ENCODE data around the gene KCNH8. TPM values are rescaled to one million over a fixed set of nuclear protein-coding genes. Genes with fewer than 3 reads are reported as not detected.
"Not testable (repeated sequence)": the region's sequence is repeated elsewhere in the genome, so short reads cannot be mapped to it uniquely, and the experiment has no call there.

Gene KCNH8
- not detected for polyA plus RNA-seq

- H3K4me1 Mint-ChIP-seq: peaks cover 21 to 32% of the 10 kb centered on the region in 2 donors
- DNase-seq: peak in 1 of 3 donors; percentile 4
- H3K9me3 Mint-ChIP-seq: peaks cover 0 to 13% (median 3%) of the 10 kb centered on the region in 6 donors
- no peaks in the 10 kb centered on the region for H3K36me3 Mint-ChIP-seq
- H3K27ac Mint-ChIP-seq: peak within 1 kb of the TSS in 4 of 6 donors; percentile 18 to 83 (median 44)
- peak within 1 kb of the TSS; percentile 88 to 95 (median 92) for H3K4me3 Mint-ChIP-seq
- peaks cover 3 to 29% (median 16%) of the 10 kb centered on the region in 3 donors for H3K27me3 Mint-ChIP-seq (ENCODE audit: low read depth in 3 of 3)
Measured at GRCh38 chr3:19147905-19148767, at the start of gene KCNH8. KCNH8 (plus strand) TSS chr3:19148510; CDS start chr3:19148720, 210 bp downstream.

DNA sequence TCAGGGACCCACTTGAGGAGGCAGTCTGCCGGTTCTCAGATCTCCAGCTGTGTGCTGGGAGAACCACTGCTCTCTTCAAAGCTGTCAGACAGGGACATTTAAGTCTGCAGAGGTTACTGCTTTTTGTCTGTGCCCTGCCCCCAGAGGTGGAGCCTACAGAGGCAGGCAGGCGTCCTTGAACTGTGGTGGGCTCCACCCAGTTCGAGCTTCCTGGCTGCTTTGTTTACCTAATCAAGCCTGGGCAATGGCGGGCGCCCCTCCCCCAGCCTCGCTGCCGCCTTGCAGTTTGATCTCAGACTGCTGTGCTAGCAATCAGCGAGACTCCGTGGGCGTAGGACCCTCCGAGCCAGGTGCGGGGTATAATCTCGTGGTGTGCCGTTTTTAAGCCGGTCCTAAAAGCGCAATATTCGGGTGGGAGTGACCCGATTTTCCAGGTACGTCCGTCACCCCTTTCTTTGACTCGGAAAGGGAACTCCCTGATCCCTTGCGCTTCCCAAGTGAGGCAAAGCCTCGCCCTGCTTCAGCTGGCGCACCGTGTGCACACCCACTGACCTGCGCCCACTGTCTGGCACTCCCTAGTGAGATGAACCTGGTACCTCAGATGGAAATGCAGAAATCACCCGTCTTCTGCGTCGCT lies 45.5 kb upstream of the KCNH8 start:
- Mint-ChIP-seq H3K27ac (peak overlapping the region in 3 of 6 donors; percentile 41 to 44 (median 42)), H3K4me3 (peak overlapping the region in 4 of 5 donors; percentile 69 to 80 (median 74))
- H3K9me3 Mint-ChIP-seq: not testable (repeated sequence)

DNA sequence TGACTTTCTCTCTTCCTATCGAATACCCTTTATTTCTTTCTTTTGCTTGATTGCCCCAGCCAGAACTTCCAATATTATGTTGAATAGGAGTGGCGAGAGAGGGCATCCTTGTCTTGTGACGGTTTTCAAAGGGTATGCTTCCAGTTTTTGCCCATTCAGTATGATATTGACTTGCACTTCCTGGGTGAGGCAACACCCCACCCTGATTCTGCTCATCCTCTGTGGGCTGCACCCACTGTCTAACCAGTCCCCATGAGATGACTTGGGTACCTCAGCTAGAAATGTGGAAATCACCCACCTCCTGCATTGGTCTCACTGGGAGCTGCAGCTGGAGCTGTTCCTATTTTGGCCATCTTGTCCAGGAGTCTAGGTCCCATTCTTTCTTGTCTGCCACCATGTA lies 44.8 kb upstream of the KCNH8 start:
- Mint-ChIP-seq H3K4me3 (peak overlapping the region in 4 of 5 donors; percentile 69 to 80 (median 74)), H3K4me1 (no peaks in the 10 kb centered on the region), H3K9me3 (peaks cover 0 to 4% (median 0%) of the 10 kb centered on the region in 6 donors), H3K27ac (peak overlapping the region in 2 of 6 donors; percentile 42 to 44), H3K27me3 (ENCODE audit: low read depth in 3 of 3) (no peaks in the 10 kb centered on the region), H3K36me3 (peaks cover 0 to 2% (median 0%) of the 10 kb centered on the region in 3 donors)
- DNase-seq: no peak

More for the DNA sequence above, 45.5 kb upstream of the KCNH8 start:
- H3K36me3 Mint-ChIP-seq; H3K4me1 Mint-ChIP-seq; H3K27me3 Mint-ChIP-seq (ENCODE audit: low read depth in 3 of 3): not testable (repeated sequence)
- DNase-seq: peak in 2 of 3 donors; percentile 6 to 12

DNA sequence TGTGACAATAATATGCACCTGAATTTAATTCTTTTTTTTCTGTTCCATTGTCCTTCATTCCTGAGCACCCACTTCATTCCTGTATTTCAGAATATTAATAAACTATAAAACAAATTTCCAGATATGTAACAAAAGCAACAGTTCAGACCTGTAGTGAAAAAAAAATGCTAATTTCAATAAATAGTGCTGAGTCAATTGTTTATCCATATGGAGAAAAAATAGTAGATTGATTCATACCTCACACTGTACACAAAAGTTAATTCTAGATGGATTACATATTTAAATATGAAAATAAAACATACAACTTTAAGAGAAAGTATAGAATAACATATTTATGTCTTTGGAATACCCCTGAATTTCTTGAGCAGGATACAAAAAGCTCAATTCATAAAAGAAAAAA lies 43.9 kb upstream of the KCNH8 start:
- H3K4me1 Mint-ChIP-seq: no peaks in the 10 kb centered on the region
- H3K27ac Mint-ChIP-seq: no peak overlapping the region
- no peak for DNase-seq
- no peak overlapping the region for H3K4me3 Mint-ChIP-seq
- H3K9me3 Mint-ChIP-seq: peaks cover 0 to 4% (median 0%) of the 10 kb centered on the region in 6 donors
- H3K36me3 Mint-ChIP-seq: peaks cover 0 to 2% (median 0%) of the 10 kb centered on the region in 3 donors
- H3K27me3 Mint-ChIP-seq (ENCODE audit: low read depth in 3 of 3): no peaks in the 10 kb centered on the region

DNA sequence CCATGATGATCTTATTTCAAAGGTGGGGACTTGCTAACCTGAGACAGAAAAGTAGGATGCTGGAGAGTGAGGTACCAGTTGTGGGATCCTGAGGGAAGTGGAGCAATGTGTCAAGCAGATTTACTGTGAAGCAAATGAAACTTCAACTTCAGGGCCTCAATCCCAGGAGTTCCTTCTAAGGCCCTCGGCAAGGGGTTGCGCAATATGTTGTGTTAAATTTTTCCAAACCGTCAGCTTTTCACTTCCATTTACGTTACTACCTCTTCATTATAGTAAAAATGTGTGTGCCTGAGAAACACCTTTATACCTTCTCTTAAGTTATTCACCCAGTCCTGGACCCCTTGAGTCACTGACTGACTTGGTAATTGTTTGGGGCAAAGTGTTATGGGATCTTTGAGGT lies 42.5 kb upstream of the KCNH8 start:
- no peak for DNase-seq
- peaks cover 0 to 2% (median 0%) of the 10 kb centered on the region in 3 donors for H3K36me3 Mint-ChIP-seq
- H3K4me3 Mint-ChIP-seq: no peak overlapping the region
- H3K27me3 Mint-ChIP-seq (ENCODE audit: low read depth in 3 of 3): no peaks in the 10 kb centered on the region
- no peaks in the 10 kb centered on the region for H3K4me1 Mint-ChIP-seq
- peaks cover 0 to 2% (median 0%) of the 10 kb centered on the region in 6 donors for H3K9me3 Mint-ChIP-seq
- no peak overlapping the region for H3K27ac Mint-ChIP-seq

GRCh38 chr3:19106307-19106706 lies 42.0 kb upstream of the KCNH8 start:
- Mint-ChIP-seq H3K36me3 (peaks cover 0 to 2% (median 0%) of the 10 kb centered on the region in 3 donors), H3K4me1 (no peaks in the 10 kb centered on the region), H3K27ac (no peak overlapping the region), H3K27me3 (ENCODE audit: low read depth in 3 of 3) (no peaks in the 10 kb centered on the region), H3K4me3 (no peak overlapping the region), H3K9me3 (peaks cover 0 to 2% (median 0%) of the 10 kb centered on the region in 6 donors)
- DNase-seq: no peak

DNA sequence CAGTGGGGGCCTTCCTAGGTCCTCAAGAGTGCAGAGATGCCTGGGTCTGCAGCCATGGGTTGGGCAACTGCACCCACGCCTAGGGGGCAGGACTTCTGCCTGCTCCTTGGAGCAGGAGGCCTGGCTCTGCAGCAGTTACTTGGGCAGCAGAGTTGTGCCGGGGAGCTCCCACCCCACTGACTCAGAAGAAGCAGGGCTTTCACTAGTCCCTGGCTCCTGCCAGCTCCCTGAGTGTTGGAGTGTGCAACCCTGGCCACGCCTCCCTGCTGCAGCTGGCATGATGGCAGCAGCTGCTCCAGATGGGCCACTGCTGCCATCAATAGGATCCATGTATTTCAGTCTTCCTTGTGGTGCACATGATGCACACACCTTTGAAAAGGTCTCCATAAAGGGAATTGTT lies 40.6 kb upstream of the KCNH8 start:
- H3K4me1 Mint-ChIP-seq: no peaks in the 10 kb centered on the region
- DNase-seq: no peak
- no peak overlapping the region for H3K4me3 Mint-ChIP-seq
- peaks cover 0 to 5% (median 0%) of the 10 kb centered on the region in 3 donors for H3K36me3 Mint-ChIP-seq
- no peaks in the 10 kb centered on the region for H3K27me3 Mint-ChIP-seq (ENCODE audit: low read depth in 3 of 3)
- H3K9me3 Mint-ChIP-seq: no peaks in the 10 kb centered on the region
- H3K27ac Mint-ChIP-seq: no peak overlapping the region

DNA sequence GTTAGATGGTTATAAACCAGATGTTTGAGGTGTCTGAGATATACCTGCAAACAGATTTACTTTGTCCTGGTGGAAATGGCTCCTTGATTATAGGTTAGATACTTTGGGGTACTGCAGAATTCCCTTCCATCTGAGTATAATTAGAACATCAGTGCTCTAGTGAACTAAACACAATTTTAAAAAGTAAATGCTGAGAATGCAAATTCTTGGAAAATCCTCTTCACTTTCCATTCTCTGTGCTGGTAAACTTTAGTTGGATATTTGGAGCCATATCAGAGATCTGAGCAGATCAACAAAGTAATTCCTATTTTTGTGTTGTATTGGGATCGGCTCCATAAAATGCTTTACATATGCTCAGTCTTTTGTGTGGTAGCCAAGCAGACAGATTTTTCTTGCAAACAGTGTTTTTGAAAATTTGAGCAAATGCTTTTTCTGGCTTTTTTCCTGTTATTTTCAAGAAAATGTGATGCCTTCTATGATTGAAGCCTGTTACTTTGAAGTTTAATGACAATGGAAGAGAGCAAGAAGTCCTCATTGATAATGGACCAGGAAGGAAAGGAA lies 37.9 kb upstream of the KCNH8 start:
- Mint-ChIP-seq H3K27ac (no peak overlapping the region), H3K9me3 (no peaks in the 10 kb centered on the region), H3K36me3 (peaks cover 0 to 3% (median 0%) of the 10 kb centered on the region in 3 donors), H3K4me1 (no peaks in the 10 kb centered on the region), H3K27me3 (ENCODE audit: low read depth in 3 of 3) (peaks cover 0 to 3% (median 1%) of the 10 kb centered on the region in 3 donors), H3K4me3 (no peak overlapping the region)
- no peak for DNase-seq

- Mint-ChIP-seq H3K27ac (no peak overlapping the region), H3K27me3 (ENCODE audit: low read depth in 3 of 3) (peaks cover 0 to 9% (median 3%) of the 10 kb centered on the region in 3 donors)
Measured at GRCh38 chr3:19114461-19114860, 33.8 kb upstream of the KCNH8 start.

DNA sequence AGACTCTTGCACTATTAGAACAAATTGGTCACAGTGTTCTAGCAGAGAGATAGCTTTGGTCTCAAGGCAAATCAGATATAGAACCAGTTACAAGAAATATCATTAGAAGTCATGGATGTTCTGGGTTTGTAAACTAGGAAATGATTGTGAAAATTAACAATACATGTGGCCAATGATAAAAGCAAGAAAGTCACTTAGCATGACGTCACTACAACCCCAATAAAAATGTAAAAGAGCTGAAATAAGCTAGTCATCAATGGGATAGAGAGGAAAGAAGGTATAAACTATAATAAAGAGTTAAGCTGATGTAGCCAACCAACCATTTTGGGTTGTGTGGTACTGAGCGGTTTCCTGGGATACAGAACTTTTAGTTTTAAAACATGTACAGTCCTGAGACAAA lies 32.1 kb upstream of the KCNH8 start:
- H3K36me3 Mint-ChIP-seq: peaks cover 0 to 3% (median 0%) of the 10 kb centered on the region in 3 donors
- H3K27me3 Mint-ChIP-seq (ENCODE audit: low read depth in 3 of 3): peaks cover 0 to 9% (median 3%) of the 10 kb centered on the region in 3 donors
- peaks cover 0 to 5% (median 3%) of the 10 kb centered on the region in 6 donors for H3K9me3 Mint-ChIP-seq
- H3K4me1 Mint-ChIP-seq: no peaks in the 10 kb centered on the region
- no peak for DNase-seq
- H3K27ac Mint-ChIP-seq: no peak overlapping the region
- H3K4me3 Mint-ChIP-seq: no peak overlapping the region

More at GRCh38 chr3:19114461-19114860, 33.8 kb upstream of the KCNH8 start:
- H3K36me3 Mint-ChIP-seq: peaks cover 0 to 3% (median 0%) of the 10 kb centered on the region in 3 donors
- no peaks in the 10 kb centered on the region for H3K4me1 Mint-ChIP-seq
- H3K9me3 Mint-ChIP-seq: peaks cover 0 to 5% (median 3%) of the 10 kb centered on the region in 6 donors
- no peak overlapping the region for H3K4me3 Mint-ChIP-seq
- DNase-seq: no peak

GRCh38 chr3:19124752-19125151 lies 23.6 kb upstream of the KCNH8 start:
- Mint-ChIP-seq H3K27me3 (ENCODE audit: low read depth in 3 of 3) (peaks cover 1 to 3% (median 2%) of the 10 kb centered on the region in 3 donors), H3K27ac (no peak overlapping the region), H3K9me3 (peaks cover 0 to 3% (median 0%) of the 10 kb centered on the region in 6 donors), H3K4me1 (no peaks in the 10 kb centered on the region), H3K36me3 (no peaks in the 10 kb centered on the region), H3K4me3 (no peak overlapping the region)
- DNase-seq: no peak

- Mint-ChIP-seq H3K4me1 (no peaks in the 10 kb centered on the region), H3K27ac (no peak overlapping the region), H3K36me3 (no peaks in the 10 kb centered on the region), H3K27me3 (ENCODE audit: low read depth in 3 of 3) (peaks cover 3 to 8% (median 3%) of the 10 kb centered on the region in 3 donors), H3K4me3 (no peak overlapping the region), H3K9me3 (peaks cover 0 to 7% (median 0%) of the 10 kb centered on the region in 6 donors)
- no peak for DNase-seq
Measured at GRCh38 chr3:19139863-19140262, 8.4 kb upstream of the KCNH8 start.

GRCh38 chr3:19146685-19147650 lies 1.3 kb upstream of the KCNH8 start:
- peak overlapping the region; percentile 88 to 95 (median 92) for H3K4me3 Mint-ChIP-seq
- peak overlapping the region in 4 of 6 donors; percentile 24 to 83 (median 52) for H3K27ac Mint-ChIP-seq

More at GRCh38 chr3:19146685-19147650, 1.3 kb upstream of the KCNH8 start:
- Mint-ChIP-seq H3K36me3 (no peaks in the 10 kb centered on the region), H3K4me1 (peaks cover 21 to 32% of the 10 kb centered on the region in 2 donors), H3K9me3 (peaks cover 0 to 13% (median 3%) of the 10 kb centered on the region in 6 donors), H3K27me3 (ENCODE audit: low read depth in 3 of 3) (peaks cover 5 to 29% (median 17%) of the 10 kb centered on the region in 3 donors)
- peak; percentile 52 to 53 (median 52) for DNase-seq
